ENCODE measurements around the gene EEF1G. TPM values are rescaled to one million over a fixed set of nuclear protein-coding genes. Genes with fewer than 3 reads are reported as not detected.

The EEF1G gene
- total RNA-seq, 4 donors from 2014 or later: 1,221 to 2,946 (median 2,495) TPM

DNA sequence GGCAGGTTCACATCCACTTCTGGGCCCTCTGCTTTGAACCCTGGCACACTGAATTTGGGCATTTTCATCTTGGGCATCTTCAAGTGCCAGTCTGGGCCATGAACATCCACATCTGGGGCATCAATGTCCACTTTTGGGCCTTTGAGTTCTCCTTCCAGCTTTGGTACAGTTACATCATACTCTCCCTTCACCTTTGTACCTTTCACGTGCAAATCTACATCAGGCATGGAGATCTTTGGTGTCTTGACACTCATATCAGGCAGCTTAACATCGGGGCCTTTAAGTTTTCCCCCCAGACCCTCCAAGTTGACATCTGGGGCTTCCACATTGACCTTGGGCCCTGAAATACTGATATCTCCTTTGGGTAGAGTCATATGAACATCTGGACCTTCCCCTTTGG is 41.6 kb downstream of the EEF1G start:
- Histone ChIP-seq H3K4me3 (no peak overlapping the region), H3K27me3 (no peaks in the 10 kb centered on the region), H3K9me3 (no peaks in the 10 kb centered on the region), H3K27ac (no peak overlapping the region), H3K4me1 (peaks cover 28% of the 10 kb centered on the region), H3K36me3 (peaks cover 97% of the 10 kb centered on the region)
- WGBS: 90% methylated on average over 2 of the region's 2 CpGs
- no peak for DNase-seq (ENCODE audit: low spot score in 2 of 2)
- no peak for TF ChIP-seq POLR2AphosphoS5 (IDR thresholded peaks at IDR 0.05)
- no peak for TF ChIP-seq POLR2A (IDR thresholded peaks at IDR 0.05)
- no peak for TF ChIP-seq EP300 (IDR thresholded peaks at IDR 0.05)
- TF ChIP-seq, protein P1, sequence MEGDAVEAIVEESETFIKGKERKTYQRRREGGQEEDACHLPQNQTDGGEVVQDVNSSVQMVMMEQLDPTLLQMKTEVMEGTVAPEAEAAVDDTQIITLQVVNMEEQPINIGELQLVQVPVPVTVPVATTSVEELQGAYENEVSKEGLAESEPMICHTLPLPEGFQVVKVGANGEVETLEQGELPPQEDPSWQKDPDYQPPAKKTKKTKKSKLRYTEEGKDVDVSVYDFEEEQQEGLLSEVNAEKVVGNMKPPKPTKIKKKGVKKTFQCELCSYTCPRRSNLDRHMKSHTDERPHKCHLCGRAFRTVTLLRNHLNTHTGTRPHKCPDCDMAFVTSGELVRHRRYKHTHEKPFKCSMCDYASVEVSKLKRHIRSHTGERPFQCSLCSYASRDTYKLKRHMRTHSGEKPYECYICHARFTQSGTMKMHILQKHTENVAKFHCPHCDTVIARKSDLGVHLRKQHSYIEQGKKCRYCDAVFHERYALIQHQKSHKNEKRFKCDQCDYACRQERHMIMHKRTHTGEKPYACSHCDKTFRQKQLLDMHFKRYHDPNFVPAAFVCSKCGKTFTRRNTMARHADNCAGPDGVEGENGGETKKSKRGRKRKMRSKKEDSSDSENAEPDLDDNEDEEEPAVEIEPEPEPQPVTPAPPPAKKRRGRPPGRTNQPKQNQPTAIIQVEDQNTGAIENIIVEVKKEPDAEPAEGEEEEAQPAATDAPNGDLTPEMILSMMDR (IDR thresholded peaks at IDR 0.05): no peak

DNA sequence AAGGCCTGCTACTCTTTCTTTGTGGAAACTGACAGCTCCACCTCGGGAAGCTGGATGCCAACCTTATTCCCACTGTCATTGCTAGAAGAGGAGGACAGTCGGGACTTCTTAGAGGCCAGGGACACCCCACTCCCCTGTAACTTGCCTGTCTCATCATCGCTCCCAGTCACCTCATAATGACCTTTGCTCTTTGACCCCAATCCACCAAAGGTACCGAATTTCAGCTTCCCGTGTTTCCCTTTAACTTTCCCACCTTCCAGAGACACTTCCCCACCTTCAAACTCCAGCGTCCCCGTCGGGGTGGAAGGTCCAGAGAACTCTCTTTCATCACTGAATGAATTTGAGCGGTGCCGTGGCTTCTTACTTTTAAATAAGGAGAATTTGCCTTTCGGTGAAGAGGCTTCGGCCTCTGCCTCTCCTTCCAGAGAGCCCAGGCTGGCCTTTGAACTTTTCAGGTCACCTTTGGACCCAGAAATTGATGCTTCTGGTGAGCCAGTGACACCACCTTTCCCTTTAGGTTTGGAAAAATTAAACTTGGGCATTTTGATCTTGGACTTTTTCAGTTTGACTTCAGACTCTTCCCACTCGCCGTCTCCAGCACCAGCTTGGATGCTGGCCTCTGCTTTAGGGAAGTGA is 56.8 kb downstream of the EEF1G start:
- Histone ChIP-seq H3K36me3 (peaks cover 66% of the 10 kb centered on the region), H3K27me3 (no peaks in the 10 kb centered on the region)
- WGBS: 81% methylated on average over 14 of the region's 14 CpGs

DNA sequence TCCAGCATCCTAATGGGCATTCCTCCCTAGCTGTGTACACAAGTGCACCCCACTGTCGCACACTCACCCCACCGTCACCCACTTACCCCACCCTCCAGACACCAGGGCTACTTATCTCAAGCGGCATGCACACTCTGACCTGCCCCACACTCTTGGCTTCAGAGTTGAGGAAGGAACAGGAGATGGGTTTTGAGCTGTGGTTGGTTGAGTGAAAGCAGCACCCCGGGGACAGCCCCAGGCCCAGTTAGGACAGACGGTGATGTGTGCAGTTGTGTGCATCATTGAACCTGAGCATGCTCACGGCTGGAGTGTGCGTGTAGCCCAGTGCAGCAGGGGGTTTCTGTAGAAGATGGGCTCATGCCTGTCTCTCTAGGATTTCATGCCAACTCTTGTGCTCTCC is 59.5 kb downstream of the EEF1G start:
- peaks cover 25% of the 10 kb centered on the region for H3K4me1 ChIP-seq
- no peaks in the 10 kb centered on the region for H3K9me3 ChIP-seq
- H3K36me3 ChIP-seq: peaks cover 39% of the 10 kb centered on the region
- TF ChIP-seq POLR2AphosphoS5 (IDR thresholded peaks at IDR 0.05) (no peak), EP300 (IDR thresholded peaks at IDR 0.05) (no peak), POLR2A (IDR thresholded peaks at IDR 0.05) (no peak)
- TF ChIP-seq, protein P1 (IDR thresholded peaks at IDR 0.05): no peak
- 82% methylated on average over 7 of the region's 7 CpGs for WGBS
- H3K27me3 ChIP-seq: no peaks in the 10 kb centered on the region
- H3K27ac ChIP-seq: no peak overlapping the region
- no peak for DNase-seq (ENCODE audit: low spot score in 2 of 2)
- H3K4me3 ChIP-seq: no peak overlapping the region

More for the DNA sequence above, 56.8 kb downstream of the EEF1G start:
- Histone ChIP-seq H3K9me3 (no peaks in the 10 kb centered on the region), H3K4me3 (no peak overlapping the region), H3K27ac (no peak overlapping the region), H3K4me1 (peaks cover 14% of the 10 kb centered on the region)
- TF ChIP-seq POLR2AphosphoS5 (IDR thresholded peaks at IDR 0.05) (no peak), POLR2A (IDR thresholded peaks at IDR 0.05) (no peak), EP300 (IDR thresholded peaks at IDR 0.05) (no peak)
- TF ChIP-seq, protein P1 (IDR thresholded peaks at IDR 0.05): no peak
- DNase-seq (ENCODE audit: low spot score in 2 of 2): no peak

DNA sequence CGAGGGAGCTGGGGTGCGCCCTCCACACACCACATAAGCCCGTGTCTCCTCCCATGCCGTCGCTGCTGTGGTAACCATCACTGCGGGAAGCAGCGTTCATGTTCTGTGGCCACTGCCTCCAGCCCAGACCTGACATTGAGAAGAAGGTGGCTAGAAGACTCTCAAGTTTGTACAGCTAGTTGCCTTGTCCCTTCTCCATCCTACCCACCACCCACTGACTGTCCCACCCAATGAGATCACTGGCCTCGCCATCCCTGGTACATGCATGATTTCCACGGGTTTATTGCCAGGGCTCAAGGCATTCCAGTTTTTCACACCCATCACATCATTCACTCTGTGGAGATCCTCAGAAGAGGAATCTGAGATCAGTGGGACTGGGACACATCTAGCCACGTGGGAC is 60.1 kb downstream of the EEF1G start:
- H3K36me3 ChIP-seq: peaks cover 34% of the 10 kb centered on the region
- no peaks in the 10 kb centered on the region for H3K9me3 ChIP-seq
- DNase-seq (ENCODE audit: low spot score in 2 of 2): no peak
- no peak overlapping the region for H3K4me3 ChIP-seq
- 73% methylated on average over 10 of the region's 10 CpGs for WGBS
- H3K27ac ChIP-seq: no peak overlapping the region
- TF ChIP-seq EP300 (IDR thresholded peaks at IDR 0.05): no peak
- no peak for TF ChIP-seq POLR2AphosphoS5 (IDR thresholded peaks at IDR 0.05)
- TF ChIP-seq POLR2A (IDR thresholded peaks at IDR 0.05): no peak
- TF ChIP-seq, protein P1 (IDR thresholded peaks at IDR 0.05): no peak
- H3K4me1 ChIP-seq: peaks cover 30% of the 10 kb centered on the region
- H3K27me3 ChIP-seq: no peaks in the 10 kb centered on the region

DNA sequence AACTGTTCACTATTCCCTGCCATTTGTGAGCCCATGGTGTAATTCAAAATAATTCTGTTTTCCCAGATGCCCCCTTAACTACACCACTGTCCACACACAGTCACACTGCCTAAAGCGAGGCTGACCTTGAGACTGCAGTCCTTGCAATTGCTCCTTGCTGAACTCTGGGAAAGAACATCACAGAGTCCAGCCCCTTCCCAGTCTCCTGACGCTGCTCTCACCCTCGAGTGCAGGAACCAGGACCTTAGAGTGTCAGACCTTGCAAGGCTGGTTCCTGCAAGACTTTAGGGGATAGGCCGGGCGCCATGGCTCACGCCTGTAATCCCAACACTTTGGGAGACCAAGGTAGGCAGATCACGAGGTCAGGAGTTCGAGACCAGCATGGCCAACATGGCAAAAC is 60.7 kb downstream of the EEF1G start:
- Histone ChIP-seq H3K9me3 (no peaks in the 10 kb centered on the region), H3K4me1 (peaks cover 35% of the 10 kb centered on the region), H3K36me3 (peaks cover 27% of the 10 kb centered on the region), H3K27ac (no peak overlapping the region), H3K4me3 (no peak overlapping the region), H3K27me3 (no peaks in the 10 kb centered on the region)
- no peak for DNase-seq (ENCODE audit: low spot score in 2 of 2)
- WGBS: 75% methylated on average over 8 of the region's 8 CpGs
- TF ChIP-seq, protein P1 (IDR thresholded peaks at IDR 0.05): no peak
- TF ChIP-seq POLR2AphosphoS5 (IDR thresholded peaks at IDR 0.05): no peak
- TF ChIP-seq EP300 (IDR thresholded peaks at IDR 0.05): no peak
- TF ChIP-seq POLR2A (IDR thresholded peaks at IDR 0.05): no peak

Other genes starting within 250 kb of the EEF1G start
- gene ASRGL1, start 236.4 kb downstream of the EEF1G start, total RNA-seq: 10 to 100 TPM in 1 of 4 donors, 1 to 10 TPM in 3; 2.5 to 10.5 (median 5.2) TPM
- gene SCGB1A1, start 154.9 kb downstream of the EEF1G start, total RNA-seq: not detected
- gene AHNAK, start 27.1 kb downstream of the EEF1G start, total RNA-seq: 1,000 to 10,000 TPM; 1,174 to 1,475 (median 1,322) TPM
- gene TUT1, start 17.6 kb upstream of the EEF1G start, total RNA-seq: 10 to 100 TPM in 3 of 4 donors, 1 to 10 TPM in 1; 8.0 to 16.3 (median 12.5) TPM
- 100 to 1,000 TPM; 107 to 125 (median 110) TPM for gene MTA2, start 28.0 kb upstream of the EEF1G start, total RNA-seq
- gene EML3, start 38.9 kb upstream of the EEF1G start, total RNA-seq: 10 to 100 TPM; 43.1 to 74.8 (median 55.8) TPM
- gene ROM1, start 39.4 kb upstream of the EEF1G start, total RNA-seq: 1 to 10 TPM in 3 of 4 donors, under 1 TPM in 1; 0.80 to 4.9 (median 2.3) TPM
- gene B3GAT3, start 48.1 kb upstream of the EEF1G start, total RNA-seq: 10 to 100 TPM; 29.9 to 54.1 (median 40.6) TPM
- gene GANAB, start 72.7 kb upstream of the EEF1G start, total RNA-seq: 100 to 1,000 TPM in 2 of 4 donors, 10 to 100 TPM in 2; 76.0 to 118 (median 102) TPM
- gene INTS5, start 79.4 kb upstream of the EEF1G start, total RNA-seq: 10 to 100 TPM; 17.7 to 35.1 (median 31.4) TPM
- 10 to 100 TPM; 12.8 to 29.3 (median 25.7) TPM for gene C11orf98, start 91.3 kb upstream of the EEF1G start, total RNA-seq
- gene CSKMT, start 91.4 kb upstream of the EEF1G start, total RNA-seq: 1 to 10 TPM; 2.8 to 6.0 (median 4.2) TPM
- gene UQCC3, start 97.8 kb upstream of the EEF1G start, total RNA-seq: 10 to 100 TPM in 2 of 4 donors, 1 to 10 TPM in 2; 9.1 to 12.4 (median 9.8) TPM
- 1 to 10 TPM; 1.7 to 8.7 (median 3.3) TPM for gene LBHD1, start 98.4 kb upstream of the EEF1G start, total RNA-seq
- gene UBXN1, start 105.2 kb upstream of the EEF1G start, total RNA-seq: 100 to 1,000 TPM; 125 to 194 (median 143) TPM
- 1 to 10 TPM; 3.3 to 7.6 (median 5.9) TPM for gene LRRN4CL, start 115.6 kb upstream of the EEF1G start, total RNA-seq
- 10 to 100 TPM; 28.9 to 76.3 (median 59.3) TPM for gene BSCL2, start 133.5 kb upstream of the EEF1G start, total RNA-seq
- under 1 TPM in 1 of 4 donors, not detected in 3; 0.68 TPM for gene GNG3, start 133.8 kb upstream of the EEF1G start, total RNA-seq
- gene HNRNPUL2, start 153.6 kb upstream of the EEF1G start, total RNA-seq: 10 to 100 TPM; 21.1 to 51.5 (median 33.6) TPM
- 10 to 100 TPM; 16.3 to 42.3 (median 31.7) TPM for gene TTC9C, start 154.6 kb upstream of the EEF1G start, total RNA-seq
- 10 to 100 TPM; 10.9 to 32.2 (median 14.3) TPM for gene ZBTB3, start 180.3 kb upstream of the EEF1G start, total RNA-seq
- 100 to 1,000 TPM in 1 of 4 donors, 10 to 100 TPM in 3; 46.9 to 117 (median 52.1) TPM for gene POLR2G, start 187.7 kb upstream of the EEF1G start, total RNA-seq
- 10 to 100 TPM; 10.2 to 48.7 (median 21.9) TPM for gene TAF6L, start 197.5 kb upstream of the EEF1G start, total RNA-seq
- gene TMEM179B, start 213.5 kb upstream of the EEF1G start, total RNA-seq: 10 to 100 TPM; 37.6 to 72.6 (median 59.8) TPM
- gene TMEM223, start 218.1 kb upstream of the EEF1G start, total RNA-seq: 10 to 100 TPM; 15.9 to 30.2 (median 23.4) TPM
- gene NXF1, start 231.5 kb upstream of the EEF1G start, total RNA-seq: 100 to 1,000 TPM in 3 of 4 donors, 10 to 100 TPM in 1; 88.1 to 156 (median 115) TPM